Measurements from ENCODE around the gene IMPA2.

DNA sequence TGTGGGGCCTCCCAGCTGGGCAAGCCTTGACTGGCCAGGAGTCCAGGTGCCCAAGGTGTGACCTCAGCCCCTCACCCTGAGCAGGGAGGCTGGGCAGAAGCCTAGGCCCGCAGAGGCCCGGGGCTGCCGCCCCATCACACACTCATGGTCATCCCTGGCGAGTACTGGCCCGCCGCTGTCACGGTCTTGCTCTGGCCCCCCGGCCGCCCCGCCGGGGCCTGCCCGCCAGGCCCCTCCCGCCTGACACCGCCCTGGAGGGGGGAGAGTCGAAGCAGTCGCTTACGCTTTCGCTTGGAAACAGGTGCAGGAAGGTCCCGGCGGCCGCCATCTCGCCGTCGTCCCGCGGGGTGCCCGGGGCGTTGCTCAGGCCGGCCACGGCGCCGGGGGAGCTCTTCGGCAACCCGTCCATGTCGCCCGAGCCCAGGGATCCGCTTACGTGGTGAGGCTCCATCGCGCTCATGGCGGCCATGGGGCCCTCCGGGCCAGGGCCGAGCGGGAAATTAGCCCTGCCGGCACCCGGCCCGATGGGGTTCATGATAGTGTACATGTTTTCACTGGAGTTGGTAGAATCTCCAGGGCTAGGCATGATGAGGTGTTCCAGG, 85.7 kb downstream of the IMPA2 start:
- TF ChIP-seq EZH2 (IDR thresholded peaks at IDR 0.05; ENCODE audit: insufficient read depth, poor library complexity, severe bottlenecking) = no peak
- TF ChIP-seq EZH2phosphoT487 (IDR thresholded peaks at IDR 0.05; ENCODE audit: insufficient read depth, low read depth) = no peak
